Measurements from ENCODE around the gene TULP1. TPM values are rescaled to one million over a fixed set of nuclear protein-coding genes. Genes with fewer than 3 reads are reported as not detected.

TULP1 gene
- total and polyA plus RNA-seq, 2 of the 13 experiments (the other 11 are each of a cell fraction or from before 2014, with no cell fraction given), result not detected

DNA sequence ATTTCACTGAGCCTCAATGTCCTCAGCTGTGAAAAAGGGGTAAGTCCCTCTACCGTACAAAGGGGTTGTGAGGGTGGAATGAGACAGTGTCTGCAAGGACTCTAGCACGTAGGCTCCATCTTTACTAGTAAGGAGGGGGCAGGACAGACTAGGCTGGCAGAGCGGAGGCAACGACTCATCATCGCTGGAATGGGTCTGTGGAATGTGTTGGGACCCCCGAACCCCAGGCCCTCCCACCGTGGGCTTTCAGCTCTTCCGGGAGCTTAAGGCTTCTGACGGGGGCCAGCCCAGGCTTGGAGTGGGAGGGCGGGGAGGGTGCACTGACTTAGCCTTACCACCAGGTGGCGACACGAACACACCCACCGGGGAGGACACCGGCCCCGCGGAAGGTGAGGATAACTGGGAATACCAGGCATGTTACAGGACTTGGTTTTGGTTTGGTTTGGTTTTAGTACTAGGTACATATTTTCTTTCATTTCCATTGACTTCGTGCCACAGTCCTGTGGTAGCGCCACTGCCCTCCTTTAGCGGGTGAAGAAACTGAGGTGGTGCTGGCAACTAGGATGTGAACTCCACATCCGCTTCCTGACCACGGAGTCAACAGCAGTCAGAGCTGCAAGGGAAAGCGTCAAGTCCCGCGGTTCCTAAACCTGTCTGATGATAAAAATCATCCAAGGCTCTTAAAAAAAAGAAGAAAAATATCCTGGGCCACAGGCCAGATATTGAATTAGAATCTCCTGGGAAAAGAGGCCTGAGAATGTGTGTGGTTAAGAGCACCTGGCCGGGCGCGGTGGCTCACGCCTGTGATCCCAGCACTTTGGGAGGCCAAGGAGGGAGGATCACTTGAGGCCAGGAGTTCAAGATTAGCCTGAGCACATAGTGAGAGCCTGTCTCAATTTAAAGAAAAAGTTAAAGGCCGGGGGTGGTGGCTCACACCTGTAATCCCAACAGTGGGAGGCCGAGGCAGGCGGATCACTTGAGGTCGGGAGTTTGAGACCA lies 10.3 kb upstream of the TULP1 start (continued):
- TF ChIP-seq ZMYM3 (CRISPR knock-in tag; IDR thresholded peaks at IDR 0.05) (no peak), NFKB2 (CRISPR knock-in tag; IDR thresholded peaks at IDR 0.05; ENCODE audit: borderline replicate concordance) (no peak; the same call in 1 of the 2 replicates), ZNF704 (CRISPR knock-in tag; IDR thresholded peaks at IDR 0.05; ENCODE audit: borderline replicate concordance) (no peak), ZNF772 (CRISPR knock-in tag; IDR thresholded peaks at IDR 0.05) (no peak), SNRNP70 (IDR thresholded peaks at IDR 0.05; ENCODE audit: low read depth, low read length) (no peak), ZNF615 (CRISPR knock-in tag; IDR thresholded peaks at IDR 0.05; ENCODE audit: borderline replicate concordance) (no peak), AGO1 (IDR thresholded peaks at IDR 0.05; ENCODE audit: low read depth, low read length, poor library complexity, severe bottlenecking) (no peak), ZSCAN12 (CRISPR knock-in tag; IDR thresholded peaks at IDR 0.05) (no peak), RFX1 (IDR thresholded peaks at IDR 0.05) (no peak), TRIM24 (CRISPR knock-in tag; IDR thresholded peaks at IDR 0.05) (no peak), ZNF296 (CRISPR knock-in tag; conservative IDR thresholded peaks at IDR 0.05) (no peak), JUNB (CRISPR knock-in tag; IDR thresholded peaks at IDR 0.05; ENCODE audit: borderline replicate concordance) (no peak), KMT2B (CRISPR knock-in tag; IDR thresholded peaks at IDR 0.05) (peak; percentile 62; the same call in 1 of the 2 replicates), REXO4 (CRISPR knock-in tag; IDR thresholded peaks at IDR 0.05; ENCODE audit: borderline replicate concordance) (no peak), GATAD1 (CRISPR knock-in tag; IDR thresholded peaks at IDR 0.05) (peak; percentile 17; the same call in 1 of the 2 replicates)
- TF ChIP-seq, protein P1, sequence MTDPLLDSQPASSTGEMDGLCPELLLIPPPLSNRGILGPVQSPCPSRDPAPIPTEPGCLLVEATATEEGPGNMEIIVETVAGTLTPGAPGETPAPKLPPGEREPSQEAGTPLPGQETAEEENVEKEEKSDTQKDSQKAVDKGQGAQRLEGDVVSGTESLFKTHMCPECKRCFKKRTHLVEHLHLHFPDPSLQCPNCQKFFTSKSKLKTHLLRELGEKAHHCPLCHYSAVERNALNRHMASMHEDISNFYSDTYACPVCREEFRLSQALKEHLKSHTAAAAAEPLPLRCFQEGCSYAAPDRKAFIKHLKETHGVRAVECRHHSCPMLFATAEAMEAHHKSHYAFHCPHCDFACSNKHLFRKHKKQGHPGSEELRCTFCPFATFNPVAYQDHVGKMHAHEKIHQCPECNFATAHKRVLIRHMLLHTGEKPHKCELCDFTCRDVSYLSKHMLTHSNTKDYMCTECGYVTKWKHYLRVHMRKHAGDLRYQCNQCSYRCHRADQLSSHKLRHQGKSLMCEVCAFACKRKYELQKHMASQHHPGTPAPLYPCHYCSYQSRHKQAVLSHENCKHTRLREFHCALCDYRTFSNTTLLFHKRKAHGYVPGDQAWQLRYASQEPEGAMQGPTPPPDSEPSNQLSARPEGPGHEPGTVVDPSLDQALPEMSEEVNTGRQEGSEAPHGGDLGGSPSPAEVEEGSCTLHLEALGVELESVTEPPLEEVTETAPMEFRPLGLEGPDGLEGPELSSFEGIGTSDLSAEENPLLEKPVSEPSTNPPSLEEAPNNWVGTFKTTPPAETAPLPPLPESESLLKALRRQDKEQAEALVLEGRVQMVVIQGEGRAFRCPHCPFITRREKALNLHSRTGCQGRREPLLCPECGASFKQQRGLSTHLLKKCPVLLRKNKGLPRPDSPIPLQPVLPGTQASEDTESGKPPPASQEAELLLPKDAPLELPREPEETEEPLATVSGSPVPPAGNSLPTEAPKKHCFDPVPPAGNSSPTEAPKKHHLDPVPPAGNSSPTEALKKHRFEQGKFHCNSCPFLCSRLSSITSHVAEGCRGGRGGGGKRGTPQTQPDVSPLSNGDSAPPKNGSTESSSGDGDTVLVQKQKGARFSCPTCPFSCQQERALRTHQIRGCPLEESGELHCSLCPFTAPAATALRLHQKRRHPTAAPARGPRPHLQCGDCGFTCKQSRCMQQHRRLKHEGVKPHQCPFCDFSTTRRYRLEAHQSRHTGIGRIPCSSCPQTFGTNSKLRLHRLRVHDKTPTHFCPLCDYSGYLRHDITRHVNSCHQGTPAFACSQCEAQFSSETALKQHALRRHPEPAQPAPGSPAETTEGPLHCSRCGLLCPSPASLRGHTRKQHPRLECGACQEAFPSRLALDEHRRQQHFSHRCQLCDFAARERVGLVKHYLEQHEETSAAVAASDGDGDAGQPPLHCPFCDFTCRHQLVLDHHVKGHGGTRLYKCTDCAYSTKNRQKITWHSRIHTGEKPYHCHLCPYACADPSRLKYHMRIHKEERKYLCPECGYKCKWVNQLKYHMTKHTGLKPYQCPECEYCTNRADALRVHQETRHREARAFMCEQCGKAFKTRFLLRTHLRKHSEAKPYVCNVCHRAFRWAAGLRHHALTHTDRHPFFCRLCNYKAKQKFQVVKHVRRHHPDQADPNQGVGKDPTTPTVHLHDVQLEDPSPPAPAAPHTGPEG (CRISPR knock-in tag; IDR thresholded peaks at IDR 0.05), result 0 out of 2 replicates have a peak, but pooled peaks have one; percentile 52
- TF ChIP-seq, protein P2, sequence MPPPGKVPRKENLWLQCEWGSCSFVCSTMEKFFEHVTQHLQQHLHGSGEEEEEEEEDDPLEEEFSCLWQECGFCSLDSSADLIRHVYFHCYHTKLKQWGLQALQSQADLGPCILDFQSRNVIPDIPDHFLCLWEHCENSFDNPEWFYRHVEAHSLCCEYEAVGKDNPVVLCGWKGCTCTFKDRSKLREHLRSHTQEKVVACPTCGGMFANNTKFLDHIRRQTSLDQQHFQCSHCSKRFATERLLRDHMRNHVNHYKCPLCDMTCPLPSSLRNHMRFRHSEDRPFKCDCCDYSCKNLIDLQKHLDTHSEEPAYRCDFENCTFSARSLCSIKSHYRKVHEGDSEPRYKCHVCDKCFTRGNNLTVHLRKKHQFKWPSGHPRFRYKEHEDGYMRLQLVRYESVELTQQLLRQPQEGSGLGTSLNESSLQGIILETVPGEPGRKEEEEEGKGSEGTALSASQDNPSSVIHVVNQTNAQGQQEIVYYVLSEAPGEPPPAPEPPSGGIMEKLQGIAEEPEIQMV (CRISPR knock-in tag; IDR thresholded peaks at IDR 0.05; ENCODE audit: low read depth), result 0 out of 2 replicates have a peak, but pooled peaks have one; percentile 44
